Stimulated activated CD4-positive, alpha-beta T cell treated with anti-CD3 and anti-CD28 coated beads, Interleukin-2, amount 100 ng/mL, for 4 hours (primary cell): ENCODE results near the gene STEAP2.

ENCODE experiments used
- DNase-seq: peaks from one replicate; pipeline ENCODE4 v3.0.0-alpha.2; 2020; ENCODE audit warnings: low read depth

The STEAP2 gene

GRCh38 chr7:90272242-90272641 lies 60.7 kb downstream of the STEAP2 start:
- no peak for DNase-seq

DNA sequence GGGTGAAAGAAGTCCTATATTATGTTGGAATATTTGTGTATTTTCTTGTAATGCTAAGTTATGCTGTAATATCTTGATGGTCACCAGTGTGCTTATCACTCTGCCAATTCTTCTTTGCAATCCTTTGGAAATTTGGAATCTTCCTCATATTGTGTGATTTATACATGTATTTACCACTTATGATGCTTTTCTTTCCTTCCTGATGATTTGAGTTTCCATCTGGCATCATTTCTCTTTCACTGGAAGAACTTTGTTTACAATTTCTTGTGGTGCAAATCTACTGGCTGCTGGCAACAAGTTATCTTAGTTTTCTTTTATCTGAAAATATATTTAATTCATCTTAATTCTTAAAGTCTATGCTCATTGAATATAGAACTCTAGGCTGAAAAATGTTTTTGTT lies 62.6 kb downstream of the STEAP2 start:
- no peak for DNase-seq

GRCh38 chr7:90276033-90276728 lies 64.6 kb downstream of the STEAP2 start:
- DNase-seq = no peak
